Nephron (organoid): Measurements from ENCODE around the gene SSR3.

Experiments
- H3K27ac Mint-ChIP-seq, 3 experiments: 2 replicates each; pipeline ENCODE4 v1.8.0; 2020; ENCODE audit warnings: mixed read lengths in 3 of 3, mild to moderate bottlenecking in 2 of 3, moderate library complexity in 1 of 3
- H3K27me3 Mint-ChIP-seq: 2 replicates; pipeline ENCODE4 v1.8.0; 2021; ENCODE audit warnings: low read depth, mild to moderate bottlenecking, moderate library complexity, mixed read lengths
- H3K36me3 Mint-ChIP-seq: 2 replicates; pipeline ENCODE4 v1.8.0; 2020; ENCODE audit warnings: low read depth, mixed read lengths
- H3K4me1 Mint-ChIP-seq: 2 replicates; pipeline ENCODE4 v1.8.0; 2020; ENCODE audit warnings: mixed read lengths
- H3K4me3 Mint-ChIP-seq, 3 experiments: 2 replicates each; pipeline ENCODE4 v1.8.0; 2020; ENCODE audit warnings: mild to moderate bottlenecking in 3 of 3, mixed read lengths in 3 of 3, moderate library complexity in 2 of 3
- H3K9me3 Mint-ChIP-seq: 2 replicates; pipeline ENCODE4 v1.8.0; 2020; ENCODE audit warnings: mixed read lengths
- CTCF ChIP-seq, 3 experiments: fragments of 200-600 bp; sonication (generic); IDR thresholded peaks; one replicate each; pipeline ENCODE4 v1.5.0; 2021; ENCODE audit warnings: antibody characterized with exemption in 3 of 3; ENCODE audit not compliant: unreplicated experiment in 3 of 3

The SSR3 gene

GRCh38 chr3:156527060-156527459, 27.9 kb downstream of the SSR3 start:
- TF ChIP-seq CTCF (IDR thresholded peaks at IDR 0.05; ENCODE audit: unreplicated experiment in 3 of 3), result no peak
- H3K27ac Mint-ChIP-seq, result no peak overlapping the region
- peaks cover 9% of the 10 kb centered on the region for H3K4me1 Mint-ChIP-seq
- H3K36me3 Mint-ChIP-seq, result no peaks in the 10 kb centered on the region
- H3K27me3 Mint-ChIP-seq, result peaks cover 12% of the 10 kb centered on the region
- H3K4me3 Mint-ChIP-seq, result no peak overlapping the region
- no peaks in the 10 kb centered on the region for H3K9me3 Mint-ChIP-seq

- no peak for TF ChIP-seq CTCF (IDR thresholded peaks at IDR 0.05; ENCODE audit: unreplicated experiment in 3 of 3)
- Mint-ChIP-seq H3K4me3 (no peak overlapping the region), H3K27ac (no peak overlapping the region), H3K9me3 (no peaks in the 10 kb centered on the region), H3K27me3 (peaks cover 12% of the 10 kb centered on the region), H3K36me3 (no peaks in the 10 kb centered on the region), H3K4me1 (peaks cover 9% of the 10 kb centered on the region)
Measured at GRCh38 chr3:156525808-156526207, 29.1 kb downstream of the SSR3 start.

- Mint-ChIP-seq H3K4me3 (no peak overlapping the region), H3K36me3 (no peaks in the 10 kb centered on the region), H3K27me3 (peaks cover 4% of the 10 kb centered on the region), H3K4me1 (peaks cover 8% of the 10 kb centered on the region), H3K9me3 (no peaks in the 10 kb centered on the region), H3K27ac (no peak overlapping the region)
- no peak for TF ChIP-seq CTCF (IDR thresholded peaks at IDR 0.05; ENCODE audit: unreplicated experiment in 3 of 3)
Measured at GRCh38 chr3:156522673-156523072, 32.2 kb downstream of the SSR3 start.

DNA sequence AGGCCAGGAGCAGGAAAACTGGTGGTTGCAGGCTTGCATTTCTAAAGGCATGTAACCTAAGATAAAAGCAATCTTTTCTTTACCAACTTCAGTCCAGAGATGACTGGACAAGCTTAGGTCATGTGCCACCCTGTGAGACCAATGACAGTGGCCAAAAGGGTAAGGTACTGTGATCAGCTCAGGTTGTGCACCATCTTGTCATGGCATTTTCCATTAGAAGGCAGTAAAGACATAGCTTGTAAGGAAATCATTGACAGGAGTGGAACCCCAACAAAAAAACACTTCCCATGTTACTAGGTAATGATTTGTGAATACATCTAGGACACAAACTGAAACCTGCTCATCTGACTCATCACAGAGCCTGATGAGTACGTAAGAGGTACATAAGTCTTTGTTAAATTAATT, 35.2 kb downstream of the SSR3 start:
- Mint-ChIP-seq H3K36me3 (no peaks in the 10 kb centered on the region), H3K27me3 (peaks cover 4% of the 10 kb centered on the region), H3K9me3 (no peaks in the 10 kb centered on the region), H3K4me1 (peaks cover 8% of the 10 kb centered on the region), H3K27ac (no peak overlapping the region), H3K4me3 (no peak overlapping the region)
- TF ChIP-seq CTCF (IDR thresholded peaks at IDR 0.05; ENCODE audit: unreplicated experiment in 3 of 3), result no peak

DNA sequence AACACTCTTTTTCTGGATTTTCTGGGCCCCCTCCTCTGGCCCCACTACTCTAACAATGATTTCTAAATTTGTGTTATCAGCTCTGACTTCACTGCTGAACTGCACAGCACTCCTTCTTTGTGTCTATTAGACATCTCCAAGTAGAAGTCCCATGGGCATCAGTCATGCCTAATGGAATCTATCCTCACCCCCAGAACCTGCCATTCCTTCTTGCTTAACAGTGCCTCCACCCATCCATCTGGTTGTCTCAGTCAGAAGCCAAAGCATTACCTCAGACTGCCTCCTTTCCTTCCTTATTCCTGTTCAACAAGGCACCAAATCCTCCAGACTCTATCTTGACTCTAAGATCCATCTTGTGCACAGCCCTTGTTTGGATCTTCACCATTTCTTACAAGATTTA, 36.2 kb downstream of the SSR3 start:
- Mint-ChIP-seq H3K9me3 (no peaks in the 10 kb centered on the region), H3K4me3 (no peak overlapping the region), H3K4me1 (peaks cover 8% of the 10 kb centered on the region), H3K36me3 (no peaks in the 10 kb centered on the region), H3K27ac (peak overlapping the region in 1 of 3 experiments; percentile 5), H3K27me3 (peaks cover 4% of the 10 kb centered on the region)
- TF ChIP-seq CTCF (IDR thresholded peaks at IDR 0.05; ENCODE audit: unreplicated experiment in 3 of 3), result no peak

- peaks cover 4% of the 10 kb centered on the region for H3K27me3 Mint-ChIP-seq
Measured at GRCh38 chr3:156516961-156517360, 38.0 kb downstream of the SSR3 start.

More at GRCh38 chr3:156516961-156517360, 38.0 kb downstream of the SSR3 start:
- Mint-ChIP-seq H3K36me3 (no peaks in the 10 kb centered on the region), H3K27ac (peak overlapping the region in 1 of 3 experiments; percentile 15), H3K4me1 (peaks cover 8% of the 10 kb centered on the region), H3K4me3 (no peak overlapping the region), H3K9me3 (no peaks in the 10 kb centered on the region)
- no peak for TF ChIP-seq CTCF (IDR thresholded peaks at IDR 0.05; ENCODE audit: unreplicated experiment in 3 of 3)
